IPS-18c (cell line): Measurements from ENCODE around the gene SRGAP2.
"Not testable (repeated sequence)": the region's sequence is repeated elsewhere in the genome, so short reads cannot be mapped to it uniquely, and the experiment has no call there.

Experiments
- H3K4me3 ChIP-seq: 2 replicates; pipeline ENCODE4 v1.7.0; 2013; ENCODE audit warnings: low read depth, mild to moderate bottlenecking, low read length, moderate library complexity; ENCODE audit not compliant: insufficient read depth
- H3K9me3 ChIP-seq: one replicate; pipeline ENCODE4 v1.6.1; 2013; ENCODE audit warnings: mild to moderate bottlenecking, low read length, moderate library complexity; ENCODE audit not compliant: control insufficient read depth, insufficient read depth

The SRGAP2 gene

GRCh38 chr1:206234189-206234916, 31.0 kb downstream of the SRGAP2 start:
- not testable (repeated sequence) for H3K9me3 ChIP-seq, H3K4me3 ChIP-seq

- not testable (repeated sequence) for H3K4me3 ChIP-seq, H3K9me3 ChIP-seq
These were observed 31.8 kb downstream of the SRGAP2 start for GRCh38 chr1:206235190-206235589.

GRCh38 chr1:206240288-206240687, 36.9 kb downstream of the SRGAP2 start:
- H3K4me3 ChIP-seq, H3K9me3 ChIP-seq: not testable (repeated sequence)

- H3K4me3 ChIP-seq, H3K9me3 ChIP-seq: not testable (repeated sequence)
These were observed 40.0 kb downstream of the SRGAP2 start for GRCh38 chr1:206243335-206243734.

- H3K4me3 ChIP-seq, H3K9me3 ChIP-seq: not testable (repeated sequence)
These were observed 42.1 kb downstream of the SRGAP2 start for GRCh38 chr1:206245479-206245878.

- H3K9me3 ChIP-seq, H3K4me3 ChIP-seq: not testable (repeated sequence)
These were observed 43.0 kb downstream of the SRGAP2 start for GRCh38 chr1:206246129-206246886.

- not testable (repeated sequence) for H3K9me3 ChIP-seq, H3K4me3 ChIP-seq
These were observed 47.8 kb downstream of the SRGAP2 start for GRCh38 chr1:206250953-206251681.

GRCh38 chr1:206252680-206253335, 49.5 kb downstream of the SRGAP2 start:
- H3K4me3 ChIP-seq, H3K9me3 ChIP-seq: not testable (repeated sequence)
